Peyer's patch (tissue), 4 donors: ENCODE data around the gene CSH2.
"Not testable (repeated sequence)": the region's sequence is repeated elsewhere in the genome, so short reads cannot be mapped to it uniquely, and the experiment has no call there.

ENCODE experiments used
- POLR2A ChIP-seq, 2 donors: fragments of 450-650 bp; IDR thresholded peaks; one replicate each; pipeline ENCODE4 v1.5.1; 2017; ENCODE audit warnings: antibody characterized with exemption in 2 of 2, mild to moderate bottlenecking in 2 of 2, moderate library complexity in 2 of 2
- TF ChIP-seq, protein P1 (sequence below), 6 experiments: fragments of 450-650 bp in 4 of 6; fragments of 200-600 bp in 2 of 6; sonication (generic) in 1 of 6; IDR thresholded peaks; one replicate each; pipeline ENCODE4 v1.5.1; 2017 to 2019; ENCODE audit warnings: antibody characterized with exemption in 6 of 6, mild to moderate bottlenecking in 3 of 6, moderate library complexity in 1 of 6

GRCh38 chr17:63874061-63874626 is 667 bp upstream of the CSH2 start:
- TF ChIP-seq, protein P1, sequence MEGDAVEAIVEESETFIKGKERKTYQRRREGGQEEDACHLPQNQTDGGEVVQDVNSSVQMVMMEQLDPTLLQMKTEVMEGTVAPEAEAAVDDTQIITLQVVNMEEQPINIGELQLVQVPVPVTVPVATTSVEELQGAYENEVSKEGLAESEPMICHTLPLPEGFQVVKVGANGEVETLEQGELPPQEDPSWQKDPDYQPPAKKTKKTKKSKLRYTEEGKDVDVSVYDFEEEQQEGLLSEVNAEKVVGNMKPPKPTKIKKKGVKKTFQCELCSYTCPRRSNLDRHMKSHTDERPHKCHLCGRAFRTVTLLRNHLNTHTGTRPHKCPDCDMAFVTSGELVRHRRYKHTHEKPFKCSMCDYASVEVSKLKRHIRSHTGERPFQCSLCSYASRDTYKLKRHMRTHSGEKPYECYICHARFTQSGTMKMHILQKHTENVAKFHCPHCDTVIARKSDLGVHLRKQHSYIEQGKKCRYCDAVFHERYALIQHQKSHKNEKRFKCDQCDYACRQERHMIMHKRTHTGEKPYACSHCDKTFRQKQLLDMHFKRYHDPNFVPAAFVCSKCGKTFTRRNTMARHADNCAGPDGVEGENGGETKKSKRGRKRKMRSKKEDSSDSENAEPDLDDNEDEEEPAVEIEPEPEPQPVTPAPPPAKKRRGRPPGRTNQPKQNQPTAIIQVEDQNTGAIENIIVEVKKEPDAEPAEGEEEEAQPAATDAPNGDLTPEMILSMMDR (IDR thresholded peaks at IDR 0.05) = not testable (repeated sequence)
- not testable (repeated sequence) for TF ChIP-seq POLR2A (IDR thresholded peaks at IDR 0.05)
